T-helper 17 cell (primary cell): ENCODE measurements around the gene ELL2. TPM values are rescaled to one million over a fixed set of nuclear protein-coding genes. Genes with fewer than 3 reads are reported as not detected.
"Not testable (repeated sequence)": the region's sequence is repeated elsewhere in the genome, so short reads cannot be mapped to it uniquely, and the experiment has no call there.

Experiments used
- ATAC-seq: fragments of 150-1000 bp; cut with Tn5 transposase; 2 replicates; pipeline ENCODE4 v1.10.0; 2021; ENCODE audit warnings: mild to moderate bottlenecking, moderate library complexity
- DNase-seq, 3 donors: peaks; one replicate each; pipeline versions ENCODE4 v3.0.0 to v3.0.0-alpha.2; 2020 to 2021
- H3K9me3 ChIP-seq: one replicate; pipeline ENCODE4 v1.7.0; 2013; ENCODE audit warnings: low read length, mild to moderate bottlenecking; ENCODE audit not compliant: control insufficient read depth, poor library complexity, severe bottlenecking
- H3K27ac Mint-ChIP-seq: one replicate; pipeline ENCODE4 v1.8.0; 2022; ENCODE audit warnings: mild to moderate bottlenecking, moderate library complexity, mixed read lengths
- H3K27me3 Mint-ChIP-seq: one replicate; pipeline ENCODE4 v1.8.0; 2022; ENCODE audit warnings: mixed read lengths
- H3K36me3 Mint-ChIP-seq: one replicate; pipeline ENCODE4 v1.8.0; 2022; ENCODE audit warnings: low read depth, mixed read lengths
- H3K4me1 Mint-ChIP-seq: one replicate; pipeline ENCODE4 v1.8.0; 2022; ENCODE audit warnings: mild to moderate bottlenecking, mixed read lengths
- H3K4me3 Mint-ChIP-seq: one replicate; pipeline ENCODE4 v1.8.0; 2022; ENCODE audit warnings: mild to moderate bottlenecking, moderate library complexity, mixed read lengths
- total RNA-seq, 4 donors: library from RNA in 2 of 4; stranded (reverse) in 2 of 4; gene quantifications; one replicate each; pipeline ENCODE4 v1.2.3 and lab custom pipeline; 2022 to 2026

The ELL2 gene
- total RNA-seq, 2 donors from 2014 or later = 59.8 to 80.7 TPM

GRCh38 chr5:95927927-95928723, 33.5 kb downstream of the ELL2 start:
- no peak overlapping the region for H3K27ac Mint-ChIP-seq
- peak overlapping the region; percentile 2 for H3K4me3 Mint-ChIP-seq
- H3K4me1 Mint-ChIP-seq = peaks cover 14% of the 10 kb centered on the region
- H3K36me3 Mint-ChIP-seq = peaks cover 2% of the 10 kb centered on the region
- no peaks in the 10 kb centered on the region for H3K27me3 Mint-ChIP-seq
- no peak for DNase-seq
- no peak for ATAC-seq
- no peaks in the 10 kb centered on the region for H3K9me3 ChIP-seq

- H3K27ac Mint-ChIP-seq, H3K27me3 Mint-ChIP-seq, DNase-seq, H3K36me3 Mint-ChIP-seq, ATAC-seq, H3K9me3 ChIP-seq, H3K4me3 Mint-ChIP-seq: not testable (repeated sequence)
- peaks cover 14% of the 10 kb centered on the region for H3K4me1 Mint-ChIP-seq
These were observed 34.4 kb downstream of the ELL2 start for GRCh38 chr5:95927300-95927699.

GRCh38 chr5:95925939-95926338, 35.7 kb downstream of the ELL2 start:
- Mint-ChIP-seq H3K27ac (no peak overlapping the region), H3K36me3 (peaks cover 2% of the 10 kb centered on the region), H3K27me3 (no peaks in the 10 kb centered on the region), H3K4me3 (no peak overlapping the region), H3K4me1 (peaks cover 12% of the 10 kb centered on the region)
- no peak for ATAC-seq
- H3K9me3 ChIP-seq = no peaks in the 10 kb centered on the region
- DNase-seq = no peak

- H3K36me3 Mint-ChIP-seq = peaks cover 2% of the 10 kb centered on the region
- no peaks in the 10 kb centered on the region for H3K27me3 Mint-ChIP-seq
- ATAC-seq (no peak), DNase-seq (no peak)
- H3K4me1 Mint-ChIP-seq = peaks cover 16% of the 10 kb centered on the region
- H3K4me3 Mint-ChIP-seq = no peak overlapping the region
- no peaks in the 10 kb centered on the region for H3K9me3 ChIP-seq
- no peak overlapping the region for H3K27ac Mint-ChIP-seq
These were observed 36.3 kb downstream of the ELL2 start for GRCh38 chr5:95925378-95925744.

- Mint-ChIP-seq H3K27ac (no peak overlapping the region), H3K27me3 (no peaks in the 10 kb centered on the region), H3K36me3 (peaks cover 2% of the 10 kb centered on the region), H3K4me1 (peaks cover 16% of the 10 kb centered on the region), H3K4me3 (no peak overlapping the region)
- no peak for DNase-seq
- H3K9me3 ChIP-seq = no peaks in the 10 kb centered on the region
- ATAC-seq = no peak
These were observed 36.8 kb downstream of the ELL2 start for GRCh38 chr5:95924720-95925377.

- peaks cover 16% of the 10 kb centered on the region for H3K4me1 Mint-ChIP-seq
- no peak overlapping the region for H3K27ac Mint-ChIP-seq
- no peaks in the 10 kb centered on the region for H3K27me3 Mint-ChIP-seq
- no peaks in the 10 kb centered on the region for H3K9me3 ChIP-seq
- DNase-seq (no peak), ATAC-seq (no peak)
- H3K36me3 Mint-ChIP-seq = peaks cover 2% of the 10 kb centered on the region
- H3K4me3 Mint-ChIP-seq = no peak overlapping the region
These were observed 37.6 kb downstream of the ELL2 start for GRCh38 chr5:95923918-95924544.

GRCh38 chr5:95922798-95923197, 38.9 kb downstream of the ELL2 start:
- no peak overlapping the region for H3K4me3 Mint-ChIP-seq
- H3K27ac Mint-ChIP-seq = no peak overlapping the region
- H3K27me3 Mint-ChIP-seq = no peaks in the 10 kb centered on the region
- no peak for DNase-seq
- peaks cover under 1% of the 10 kb centered on the region for H3K36me3 Mint-ChIP-seq
- peaks cover 10% of the 10 kb centered on the region for H3K4me1 Mint-ChIP-seq
- H3K9me3 ChIP-seq = no peaks in the 10 kb centered on the region
- no peak for ATAC-seq

GRCh38 chr5:95921501-95921900, 40.1 kb downstream of the ELL2 start:
- H3K9me3 ChIP-seq = no peaks in the 10 kb centered on the region
- DNase-seq (no peak), ATAC-seq (no peak)
- Mint-ChIP-seq H3K4me1 (peaks cover 9% of the 10 kb centered on the region), H3K27me3 (no peaks in the 10 kb centered on the region), H3K4me3 (no peak overlapping the region), H3K27ac (no peak overlapping the region), H3K36me3 (no peaks in the 10 kb centered on the region)

GRCh38 chr5:95920822-95921221, 40.8 kb downstream of the ELL2 start:
- H3K9me3 ChIP-seq = no peaks in the 10 kb centered on the region
- Mint-ChIP-seq H3K27me3 (no peaks in the 10 kb centered on the region), H3K4me3 (no peak overlapping the region), H3K27ac (no peak overlapping the region), H3K4me1 (peaks cover 13% of the 10 kb centered on the region), H3K36me3 (peaks cover 4% of the 10 kb centered on the region)
- ATAC-seq = no peak
- DNase-seq = no peak

GRCh38 chr5:95919658-95920057, 42.0 kb downstream of the ELL2 start:
- Mint-ChIP-seq H3K27me3 (no peaks in the 10 kb centered on the region), H3K36me3 (peaks cover 10% of the 10 kb centered on the region), H3K27ac (no peak overlapping the region), H3K4me1 (peaks cover 18% of the 10 kb centered on the region), H3K4me3 (no peak overlapping the region)
- ATAC-seq (no peak), DNase-seq (no peak)
- no peaks in the 10 kb centered on the region for H3K9me3 ChIP-seq

GRCh38 chr5:95918421-95919006, 43.1 kb downstream of the ELL2 start:
- H3K9me3 ChIP-seq = no peaks in the 10 kb centered on the region
- ATAC-seq = peak; percentile 11
- Mint-ChIP-seq H3K36me3 (peaks cover 10% of the 10 kb centered on the region), H3K4me3 (no peak overlapping the region), H3K27me3 (no peaks in the 10 kb centered on the region), H3K4me1 (peaks cover 15% of the 10 kb centered on the region), H3K27ac (no peak overlapping the region)
- no peak for DNase-seq

GRCh38 chr5:95917207-95917606, 44.4 kb downstream of the ELL2 start:
- H3K4me3 Mint-ChIP-seq = no peak overlapping the region
- no peak for ATAC-seq
- no peak for DNase-seq
- peaks cover 15% of the 10 kb centered on the region for H3K4me1 Mint-ChIP-seq
- H3K27me3 Mint-ChIP-seq = no peaks in the 10 kb centered on the region
- H3K36me3 Mint-ChIP-seq = peaks cover 10% of the 10 kb centered on the region
- no peaks in the 10 kb centered on the region for H3K9me3 ChIP-seq
- no peak overlapping the region for H3K27ac Mint-ChIP-seq

- Mint-ChIP-seq H3K27me3 (no peaks in the 10 kb centered on the region), H3K4me3 (no peak overlapping the region), H3K4me1 (peaks cover 15% of the 10 kb centered on the region), H3K27ac (peak overlapping the region; percentile 67), H3K36me3 (peaks cover 10% of the 10 kb centered on the region)
- no peaks in the 10 kb centered on the region for H3K9me3 ChIP-seq
- ATAC-seq = no peak
- no peak for DNase-seq
These were observed 45.0 kb downstream of the ELL2 start for GRCh38 chr5:95916687-95917085.
